Chondrocyte (in vitro differentiated cells): ENCODE results near the gene RPS27A. TPM values are rescaled to one million over a fixed set of nuclear protein-coding genes. Genes with fewer than 3 reads are reported as not detected.
A peak's percentile ranks its signal among the peaks of the same experiment; 100 is the strongest.
"Not testable (repeated sequence)": the region's sequence is repeated elsewhere in the genome, so short reads cannot be mapped to it uniquely, and the experiment has no call there.

ENCODE experiments used
- DNase-seq: peaks from one replicate; pipeline ENCODE4 v3.0.0; 2021; ENCODE audit warnings: mixed read lengths, low spot score
- H3K27ac Mint-ChIP-seq: one replicate; pipeline ENCODE4 v1.8.0; 2021; ENCODE audit warnings: mild to moderate bottlenecking, moderate library complexity, mixed read lengths; ENCODE audit not compliant: unreplicated experiment
- H3K27me3 Mint-ChIP-seq: 2 replicates; pipeline ENCODE4 v1.8.0; 2021; ENCODE audit warnings: low read depth, mixed read lengths
- H3K36me3 Mint-ChIP-seq: 2 replicates; pipeline ENCODE4 v1.8.0; 2021; ENCODE audit warnings: low read depth, mixed read lengths
- H3K4me1 Mint-ChIP-seq: 2 replicates; pipeline ENCODE4 v1.8.0; 2021; ENCODE audit warnings: low read depth, mild to moderate bottlenecking, mixed read lengths
- H3K4me3 Mint-ChIP-seq: one replicate; pipeline ENCODE4 v1.8.0; 2021; ENCODE audit warnings: mild to moderate bottlenecking, moderate library complexity, mixed read lengths; ENCODE audit not compliant: unreplicated experiment
- H3K9me3 Mint-ChIP-seq: 2 replicates; pipeline ENCODE4 v1.8.0; 2021; ENCODE audit warnings: low read depth, mixed read lengths
- CTCF ChIP-seq: fragments of 200-600 bp; sonication (generic); IDR thresholded peaks from 2 replicates; pipeline ENCODE4 v1.5.0; 2021; ENCODE audit warnings: antibody characterized with exemption, mild to moderate bottlenecking, moderate library complexity
- total RNA-seq: library from RNA; stranded (reverse); gene quantifications from 3 replicates; pipeline ENCODE4 v1.2.1, GENCODE V29; 2021

RPS27A gene
- total RNA-seq, 1 donor from 2014 or later, result 580 TPM

DNA sequence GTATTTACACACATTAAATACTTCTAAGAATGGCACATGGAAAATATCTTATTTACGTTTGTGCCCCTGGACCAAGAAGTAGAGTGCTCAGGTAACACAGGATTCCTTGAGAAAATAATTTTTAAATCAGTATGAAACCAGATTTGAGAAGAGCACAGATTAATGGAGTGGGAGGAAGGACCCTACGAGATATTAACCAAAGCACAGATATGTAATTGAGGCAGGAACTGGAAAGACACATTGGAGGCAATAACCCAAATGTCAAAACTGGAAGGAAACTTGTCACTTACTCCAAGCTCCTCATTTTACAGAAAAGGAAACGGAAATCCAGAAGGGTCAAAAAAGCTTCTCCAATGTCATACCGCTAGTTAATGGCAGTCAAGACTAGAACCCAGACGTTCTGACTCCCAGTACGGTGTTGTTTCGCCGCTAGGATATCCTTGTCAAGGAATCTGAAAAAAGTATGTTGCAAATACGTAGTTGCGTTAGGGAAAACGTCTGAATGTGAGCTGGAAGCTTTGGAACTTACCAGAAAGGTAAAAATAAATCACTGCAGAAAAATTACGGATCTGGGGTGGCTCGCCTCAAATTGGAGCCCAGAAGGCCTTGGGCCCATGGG is 35.9 kb downstream of the RPS27A start:
- Mint-ChIP-seq H3K36me3 (no peaks in the 10 kb centered on the region), H3K27me3 (no peaks in the 10 kb centered on the region), H3K27ac (peak overlapping the region; percentile 94), H3K4me3 (peak overlapping the region; percentile 90), H3K9me3 (no peaks in the 10 kb centered on the region), H3K4me1 (peaks cover 23% of the 10 kb centered on the region)
- no peak for DNase-seq
- TF ChIP-seq CTCF, result no peak

DNA sequence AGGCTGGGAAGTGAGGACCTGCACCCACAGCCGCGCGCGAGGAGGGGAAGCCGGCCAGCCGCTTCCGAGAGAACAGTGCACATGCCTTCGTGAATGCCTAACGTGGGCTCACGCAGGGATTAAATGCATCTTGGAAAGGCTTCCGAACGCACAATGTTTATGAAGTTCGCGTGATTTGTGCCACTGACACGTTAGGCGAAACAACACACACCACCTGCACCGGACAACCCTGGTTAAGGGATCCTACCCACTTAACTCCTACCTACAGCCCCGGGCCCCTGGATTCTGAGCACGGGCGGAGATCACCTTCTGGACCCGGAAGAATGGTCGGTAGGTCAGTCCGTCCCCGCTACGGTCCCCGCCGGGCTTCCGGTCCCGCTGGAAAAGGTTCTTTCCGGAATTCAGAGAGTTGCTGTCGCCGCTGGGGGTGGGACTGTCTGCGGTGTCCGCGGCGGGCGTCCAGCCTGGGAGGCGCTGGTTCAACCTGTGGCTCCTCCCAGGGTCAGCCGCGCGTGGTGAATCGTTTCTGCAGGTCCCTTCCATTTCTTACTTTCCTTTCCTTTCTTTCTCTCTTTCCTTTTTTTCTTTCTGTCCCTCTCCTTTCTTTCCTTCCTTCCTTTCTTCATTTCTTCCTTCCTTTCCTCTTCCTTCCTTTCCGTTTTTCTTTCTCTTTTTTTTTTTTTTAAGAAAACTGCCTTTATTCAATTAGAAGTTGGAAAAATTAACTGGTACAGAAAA is 36.6 kb downstream of the RPS27A start, which contains the start of gene MTIF2:
MTIF2 (minus strand) TSS at position 325 of the 738 bp plus-strand sequence. CDS start 5,373 bp downstream, outside the sequence.
- peak within 1 kb of the TSS; percentile 90 for H3K4me3 Mint-ChIP-seq
- H3K27me3 Mint-ChIP-seq, result no peaks in the 10 kb centered on the region
- no peak for TF ChIP-seq CTCF
- peak; percentile 98 for DNase-seq
- H3K9me3 Mint-ChIP-seq, result no peaks in the 10 kb centered on the region
- H3K4me1 Mint-ChIP-seq, result peaks cover 23% of the 10 kb centered on the region
- no peaks in the 10 kb centered on the region for H3K36me3 Mint-ChIP-seq
- H3K27ac Mint-ChIP-seq, result peak within 1 kb of the TSS; percentile 94

DNA sequence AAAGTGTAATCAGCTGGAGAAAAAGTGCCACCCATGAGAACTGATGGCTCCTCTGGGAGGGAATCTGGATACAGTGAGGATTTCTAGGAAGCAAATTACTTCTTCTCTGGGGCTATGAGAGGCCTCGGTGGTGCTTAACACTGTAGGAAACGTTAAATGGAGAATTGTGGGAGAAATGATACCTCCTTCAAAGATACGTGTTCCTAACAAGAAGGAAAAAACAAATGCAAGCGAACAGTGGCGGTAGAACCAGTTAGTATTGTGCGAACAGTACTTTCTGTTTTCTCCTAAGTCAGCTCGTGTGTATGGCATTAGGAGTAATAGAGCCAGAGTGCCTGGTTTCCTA is 37.1 kb downstream of the RPS27A start:
- Mint-ChIP-seq H3K27me3 (no peaks in the 10 kb centered on the region), H3K36me3 (no peaks in the 10 kb centered on the region), H3K4me1 (peaks cover 23% of the 10 kb centered on the region), H3K4me3 (peak overlapping the region; percentile 90), H3K27ac (peak overlapping the region; percentile 94), H3K9me3 (no peaks in the 10 kb centered on the region)
- DNase-seq, result no peak
- no peak for TF ChIP-seq CTCF

DNA sequence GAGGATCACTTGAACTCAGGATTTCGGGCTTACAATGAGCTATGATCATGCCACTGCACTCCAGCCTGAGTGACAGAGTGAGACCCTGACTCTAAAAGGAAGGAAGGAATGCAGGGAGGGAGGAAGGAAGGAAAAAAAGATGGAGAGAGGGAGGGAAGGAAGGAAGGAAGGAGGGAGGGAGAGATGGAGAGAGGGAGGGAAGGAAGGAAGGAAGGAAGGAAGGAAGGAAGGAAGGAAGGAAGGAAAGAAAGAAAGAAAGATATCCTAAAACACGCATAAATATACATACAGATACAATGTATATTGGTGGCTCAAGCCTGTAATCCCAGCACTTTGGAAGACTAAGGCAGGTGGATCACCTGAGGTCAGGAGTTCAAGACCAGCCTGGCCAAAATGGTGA is 41.9 kb downstream of the RPS27A start:
- not testable (repeated sequence) for H3K27me3 Mint-ChIP-seq, H3K9me3 Mint-ChIP-seq, H3K4me3 Mint-ChIP-seq, H3K27ac Mint-ChIP-seq, H3K4me1 Mint-ChIP-seq, H3K36me3 Mint-ChIP-seq, DNase-seq

DNA sequence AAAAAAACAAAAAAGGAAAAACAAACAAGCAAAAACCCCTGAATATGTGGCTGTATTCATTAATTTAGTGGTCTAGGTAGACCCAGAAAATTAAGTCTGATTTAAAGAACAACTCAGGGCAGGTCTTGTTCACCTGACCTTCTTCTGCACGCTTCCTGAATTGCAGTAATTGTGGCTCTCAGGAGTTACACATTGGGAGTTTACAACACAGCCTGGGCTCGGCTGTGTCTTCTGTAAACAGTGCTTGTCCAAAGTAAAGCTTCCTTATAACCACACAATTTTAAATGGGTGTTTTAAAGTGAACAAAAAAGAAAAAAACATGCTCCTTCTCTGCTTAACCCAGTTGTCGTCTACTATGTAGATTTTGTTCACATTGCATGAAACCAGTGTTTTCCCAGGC is 44.8 kb downstream of the RPS27A start:
- DNase-seq, result no peak
- no peak overlapping the region for H3K27ac Mint-ChIP-seq
- no peaks in the 10 kb centered on the region for H3K36me3 Mint-ChIP-seq
- no peak for TF ChIP-seq CTCF
- H3K4me1 Mint-ChIP-seq, result peaks cover 4% of the 10 kb centered on the region
- H3K9me3 Mint-ChIP-seq, result no peaks in the 10 kb centered on the region
- H3K27me3 Mint-ChIP-seq, result peaks cover 5% of the 10 kb centered on the region
- no peak overlapping the region for H3K4me3 Mint-ChIP-seq

DNA sequence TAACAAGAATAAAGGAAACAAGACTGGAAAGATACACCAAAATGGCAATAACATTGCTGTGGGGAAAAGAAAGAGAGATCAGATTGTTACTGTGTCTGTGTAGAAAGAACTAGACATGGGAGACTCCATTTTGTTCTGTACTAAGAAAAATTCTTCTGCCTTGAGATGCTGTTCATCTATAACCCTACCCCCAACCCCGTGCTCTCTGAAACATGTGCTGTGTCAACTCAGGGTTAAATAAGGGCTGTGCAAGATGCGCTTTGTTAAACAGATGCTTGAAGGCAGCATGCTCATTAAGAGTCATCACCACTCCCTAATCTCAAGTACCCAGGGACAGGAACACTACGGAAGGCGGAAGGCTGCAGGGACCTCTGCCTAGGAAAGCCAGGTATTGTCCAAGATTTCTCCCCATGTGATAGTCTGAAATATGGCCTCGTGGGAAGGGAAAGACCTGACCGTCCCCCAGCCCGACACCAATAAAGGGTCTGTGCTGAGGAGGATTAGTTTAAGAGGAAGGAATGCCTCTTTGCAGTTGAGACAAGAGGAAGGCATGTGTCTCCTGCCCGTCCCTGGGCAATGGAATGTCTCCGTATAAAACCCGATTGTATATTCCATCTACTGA is 46.8 kb downstream of the RPS27A start:
- H3K27me3 Mint-ChIP-seq, H3K27ac Mint-ChIP-seq, H3K4me3 Mint-ChIP-seq, DNase-seq, H3K9me3 Mint-ChIP-seq, H3K36me3 Mint-ChIP-seq: not testable (repeated sequence)
- peaks cover 20% of the 10 kb centered on the region for H3K4me1 Mint-ChIP-seq

- DNase-seq, H3K4me3 Mint-ChIP-seq, H3K27ac Mint-ChIP-seq, H3K36me3 Mint-ChIP-seq, H3K9me3 Mint-ChIP-seq, H3K27me3 Mint-ChIP-seq: not testable (repeated sequence)
- peaks cover 20% of the 10 kb centered on the region for H3K4me1 Mint-ChIP-seq
Observed at GRCh38 chr2:55279859-55280424, 47.5 kb downstream of the RPS27A start.

- not testable (repeated sequence) for H3K27me3 Mint-ChIP-seq, H3K36me3 Mint-ChIP-seq, H3K27ac Mint-ChIP-seq, DNase-seq, H3K9me3 Mint-ChIP-seq
- Mint-ChIP-seq H3K4me3 (peak overlapping the region; percentile 10), H3K4me1 (peaks cover 20% of the 10 kb centered on the region)
Observed at GRCh38 chr2:55280851-55281546, 48.5 kb downstream of the RPS27A start.
